Glomerular visceral epithelial cell (primary cell): ENCODE data around the gene KLHL29.
A peak's percentile ranks its signal among the peaks of the same experiment; 100 is the strongest.

ENCODE experiments used
- DNase-seq: peaks from one replicate; pipeline ENCODE4 v3.0.0-alpha.2; 2016; ENCODE audit errors: extremely low spot score

The KLHL29 gene

GRCh38 chr2:23449413-23449812, 64.4 kb downstream of the KLHL29 start:
- DNase-seq = no peak

DNA sequence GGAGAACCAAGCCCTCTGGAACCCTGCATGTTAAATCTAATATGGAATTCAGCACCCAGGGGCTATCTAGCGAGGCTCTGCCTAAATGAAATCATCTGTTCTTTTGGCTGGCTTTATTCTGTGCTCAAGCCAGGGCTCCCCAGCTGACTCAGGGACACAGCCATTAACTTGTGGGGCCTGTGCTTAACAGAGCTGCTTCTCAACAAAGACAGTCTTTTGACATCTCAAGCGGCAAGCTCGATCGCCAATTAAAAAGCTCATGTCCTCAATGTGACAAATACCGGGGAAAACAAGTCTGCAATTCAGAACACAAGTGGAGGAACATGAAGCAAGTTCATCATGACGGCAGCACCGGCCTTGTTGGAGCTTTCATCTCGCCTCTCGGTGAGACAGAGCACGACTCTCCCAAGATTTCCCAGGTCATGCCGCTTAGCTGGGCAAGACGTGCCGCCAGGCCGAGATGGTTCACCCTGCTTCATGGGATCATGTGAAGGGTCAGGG, 64.9 kb downstream of the KLHL29 start:
- no peak for DNase-seq

DNA sequence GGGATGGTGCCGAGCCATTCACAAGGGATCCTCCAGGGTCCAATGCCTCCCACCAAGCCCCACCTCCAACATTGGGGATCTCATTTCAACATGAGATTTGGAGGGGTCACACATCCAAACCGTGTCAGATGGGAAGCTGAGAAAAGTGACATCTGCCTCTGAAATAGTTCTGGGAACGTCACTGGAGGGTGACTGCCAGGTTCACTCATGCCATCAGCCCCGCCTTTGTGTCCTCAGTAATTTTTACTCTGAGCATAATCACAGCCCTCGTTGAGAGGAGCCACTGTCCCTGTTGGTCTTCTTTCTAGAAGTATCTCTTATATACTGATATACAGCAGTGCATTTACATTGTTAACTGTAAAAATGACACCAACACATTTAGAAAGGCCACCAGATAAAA, 67.4 kb downstream of the KLHL29 start:
- DNase-seq = no peak

DNA sequence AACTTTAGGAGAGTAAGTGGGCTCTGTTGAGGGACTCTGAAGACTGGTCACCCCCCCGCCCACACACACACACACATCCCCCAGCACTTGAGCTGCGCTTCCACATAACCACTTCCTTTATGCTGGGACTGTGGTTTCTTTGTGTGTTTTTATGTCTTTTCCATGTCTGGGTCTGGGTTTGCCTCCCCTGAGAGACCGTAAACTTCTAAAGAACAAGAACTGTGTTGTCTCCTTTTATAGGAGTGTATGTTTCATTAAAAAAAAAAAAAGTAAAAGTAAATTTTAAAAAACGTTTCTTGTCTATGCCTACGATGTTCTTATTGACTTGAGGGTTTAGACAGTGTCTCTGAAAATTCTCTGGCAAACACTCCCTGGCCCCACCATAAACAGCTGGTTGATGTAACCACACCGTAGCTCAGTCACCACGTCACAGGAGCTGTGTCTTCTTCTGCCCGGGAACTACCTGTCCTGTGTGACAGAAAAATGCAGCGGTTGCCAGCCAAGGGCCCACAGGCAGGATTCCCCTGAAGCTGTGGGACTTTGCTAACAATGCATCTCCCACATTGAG, 68.0 kb downstream of the KLHL29 start:
- peak; percentile 54 for DNase-seq

DNA sequence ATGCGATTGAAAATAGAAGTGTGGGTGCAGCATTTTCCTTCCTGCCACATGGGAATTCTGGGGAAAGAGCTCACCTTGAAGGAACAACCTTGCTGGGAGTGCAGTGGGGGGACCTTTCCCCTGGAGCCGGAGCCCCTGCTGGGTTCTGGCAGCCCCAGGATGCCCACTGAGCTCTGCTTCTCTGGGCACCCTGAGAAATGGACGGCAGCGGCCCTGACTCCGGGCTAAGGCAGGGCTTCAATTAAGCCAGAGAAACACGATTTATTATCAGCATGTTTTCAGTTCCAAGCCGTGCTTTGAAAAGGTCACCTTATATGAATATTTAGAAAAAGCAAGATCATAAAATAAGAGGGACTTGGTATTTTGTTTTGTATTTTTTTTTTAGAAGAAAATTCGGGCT, 68.5 kb downstream of the KLHL29 start:
- DNase-seq = no peak

GRCh38 chr2:23453836-23454460, 69.0 kb downstream of the KLHL29 start:
- DNase-seq = no peak

- DNase-seq = no peak
Observed at GRCh38 chr2:23454501-23455120, 69.6 kb downstream of the KLHL29 start.

DNA sequence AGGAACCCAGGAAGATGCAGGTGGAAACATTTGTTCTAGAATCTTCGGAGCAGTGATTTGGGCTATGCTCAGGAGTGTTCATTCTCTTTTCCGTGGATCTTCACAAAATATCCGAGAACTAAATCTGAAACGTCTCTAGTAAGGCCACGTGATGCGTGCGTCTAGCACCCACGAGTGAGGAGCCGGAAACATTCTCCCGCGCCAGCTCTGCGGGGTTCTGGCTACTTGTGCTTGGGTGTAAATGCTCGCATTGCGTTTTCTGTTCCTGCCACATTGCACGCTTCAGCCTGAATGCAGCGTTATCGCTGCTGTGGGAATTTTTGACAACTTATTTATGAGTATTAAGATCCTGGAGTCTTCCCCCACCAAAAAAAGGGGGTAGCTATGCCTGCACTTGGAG, 71.4 kb downstream of the KLHL29 start:
- DNase-seq = no peak

DNA sequence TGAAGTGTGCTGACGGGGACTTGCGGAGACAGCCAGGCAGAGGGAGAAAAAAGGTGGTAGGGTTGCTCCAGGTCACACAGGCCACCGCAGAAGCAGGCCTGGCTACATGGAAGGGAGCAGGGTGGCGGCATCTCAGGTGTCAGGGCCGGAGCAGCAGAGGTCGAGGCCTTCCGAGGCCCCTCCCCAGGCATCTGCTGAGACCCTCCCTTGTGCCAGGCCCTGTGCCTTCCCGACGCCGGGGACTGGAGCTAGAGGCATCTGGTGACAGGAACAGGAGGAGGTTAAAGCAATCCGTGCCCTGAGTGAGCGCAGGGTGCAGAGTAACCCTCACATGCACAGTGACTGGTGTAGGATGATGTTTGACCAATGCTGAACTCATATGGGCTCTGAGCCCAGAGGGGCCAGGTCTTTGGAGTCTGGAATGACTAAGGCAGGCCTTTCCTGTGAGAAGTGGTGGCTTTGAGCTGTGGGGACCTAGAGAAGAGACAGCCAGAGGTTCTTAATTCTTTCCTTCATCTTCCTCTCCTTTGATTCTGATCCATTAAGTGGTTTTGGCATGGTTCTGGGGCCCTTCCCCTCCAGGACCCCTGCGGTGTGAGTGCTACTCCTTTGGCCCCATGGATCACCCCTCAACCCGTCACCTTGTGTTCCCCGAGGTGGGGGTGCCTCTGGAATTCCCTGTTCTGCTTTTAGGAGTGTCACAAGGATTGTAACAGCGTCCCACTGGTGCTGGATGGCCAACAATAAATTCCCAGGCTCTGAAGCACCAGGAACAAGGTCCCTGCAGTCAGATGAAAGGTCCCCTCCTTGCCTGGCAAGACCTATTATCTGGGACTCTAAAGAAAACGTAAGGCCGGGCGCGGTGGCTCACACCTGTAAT, 72.1 kb downstream of the KLHL29 start:
- DNase-seq = no peak

DNA sequence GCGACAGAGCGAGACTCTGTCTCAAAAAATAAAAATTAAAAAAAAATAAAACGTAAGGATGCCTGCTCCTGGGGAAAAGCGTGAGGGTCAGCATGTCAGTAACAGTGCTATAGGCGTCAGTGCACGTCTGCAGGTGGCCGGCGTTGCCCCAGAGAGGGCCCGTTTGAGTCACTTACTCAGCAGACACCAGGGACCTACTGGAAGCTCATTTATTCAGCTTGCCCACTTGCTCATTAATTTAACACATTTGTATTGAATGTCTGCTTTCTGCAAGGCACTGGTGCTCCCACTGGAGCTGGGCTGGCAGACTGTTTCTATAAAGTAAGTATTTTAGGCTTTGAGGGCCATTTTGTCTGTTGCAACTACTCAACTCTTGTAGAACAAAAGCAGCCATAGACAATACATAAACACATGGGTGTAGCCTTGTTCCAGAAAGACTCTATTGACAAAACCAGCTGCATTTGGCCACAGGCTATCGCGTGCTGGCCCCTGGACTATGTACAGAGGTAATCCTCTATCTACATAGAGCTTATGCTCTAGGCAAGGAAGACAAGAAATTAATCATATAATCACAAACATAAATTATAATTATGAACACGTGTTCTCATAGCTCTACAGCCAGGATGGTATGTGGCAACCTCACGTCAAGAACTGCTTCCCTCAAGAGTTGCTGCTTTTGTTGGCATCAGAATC, 73.2 kb downstream of the KLHL29 start:
- DNase-seq = no peak

DNA sequence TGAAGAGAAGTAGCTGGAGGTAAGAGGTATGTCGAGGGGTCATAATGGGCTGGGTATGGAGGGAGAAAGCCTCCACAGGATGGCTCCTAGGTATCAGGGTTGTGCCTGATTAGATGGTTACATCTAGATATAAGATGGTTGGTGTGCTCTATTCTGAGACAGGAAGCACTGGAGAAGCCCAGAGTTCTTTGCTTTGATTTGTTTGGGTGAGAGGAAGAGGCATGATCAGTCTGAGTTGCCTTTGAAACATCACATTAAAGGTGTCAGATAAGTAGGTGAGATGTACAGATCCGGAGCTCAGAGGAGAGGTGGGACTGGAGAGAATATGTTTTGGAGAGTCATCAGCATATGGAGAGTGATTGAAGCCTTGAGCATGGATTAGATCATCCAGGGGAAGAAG, 74.1 kb downstream of the KLHL29 start:
- DNase-seq = no peak

DNA sequence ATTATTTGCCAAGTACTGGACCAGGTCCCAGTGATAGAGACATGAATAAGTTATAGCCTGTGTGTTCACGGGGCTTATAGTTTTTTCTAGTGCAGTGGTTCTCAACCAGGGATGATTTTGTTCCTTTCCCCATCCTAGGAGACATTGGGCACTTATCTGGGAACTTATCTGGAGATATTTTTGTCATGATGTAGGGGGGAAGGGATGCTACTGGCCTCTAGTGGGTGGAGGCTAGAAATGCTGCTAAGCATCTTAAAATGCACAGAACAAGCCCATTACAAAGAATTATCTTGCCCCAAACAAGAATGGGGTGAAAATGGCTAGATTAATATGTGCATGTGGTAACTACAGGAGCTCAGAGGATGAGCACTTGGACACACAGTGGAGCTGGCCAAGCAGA, 75.2 kb downstream of the KLHL29 start:
- peak; percentile 35 for DNase-seq

- DNase-seq = no peak
Observed at GRCh38 chr2:23460993-23461392, 76.0 kb downstream of the KLHL29 start.

DNA sequence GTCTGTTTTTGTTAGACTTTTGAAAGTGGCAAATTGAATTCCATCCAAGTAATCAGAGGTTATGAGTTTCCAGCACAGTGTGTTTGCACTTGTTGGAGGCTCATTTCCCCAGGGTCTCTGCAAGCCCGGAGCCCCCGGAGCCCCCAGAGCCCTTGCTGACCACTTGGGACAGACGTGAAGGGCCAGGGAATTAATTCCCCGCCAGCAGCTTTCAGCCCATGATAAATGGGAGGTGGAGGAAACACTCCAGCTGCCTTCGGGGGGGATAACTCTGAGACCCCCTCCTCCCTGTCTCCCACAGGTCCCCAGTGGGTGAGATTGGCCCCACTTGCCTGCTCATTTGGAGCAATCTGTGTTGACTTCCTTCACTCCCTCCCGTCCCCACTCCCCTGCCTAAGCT, 79.2 kb downstream of the KLHL29 start:
- DNase-seq = no peak

DNA sequence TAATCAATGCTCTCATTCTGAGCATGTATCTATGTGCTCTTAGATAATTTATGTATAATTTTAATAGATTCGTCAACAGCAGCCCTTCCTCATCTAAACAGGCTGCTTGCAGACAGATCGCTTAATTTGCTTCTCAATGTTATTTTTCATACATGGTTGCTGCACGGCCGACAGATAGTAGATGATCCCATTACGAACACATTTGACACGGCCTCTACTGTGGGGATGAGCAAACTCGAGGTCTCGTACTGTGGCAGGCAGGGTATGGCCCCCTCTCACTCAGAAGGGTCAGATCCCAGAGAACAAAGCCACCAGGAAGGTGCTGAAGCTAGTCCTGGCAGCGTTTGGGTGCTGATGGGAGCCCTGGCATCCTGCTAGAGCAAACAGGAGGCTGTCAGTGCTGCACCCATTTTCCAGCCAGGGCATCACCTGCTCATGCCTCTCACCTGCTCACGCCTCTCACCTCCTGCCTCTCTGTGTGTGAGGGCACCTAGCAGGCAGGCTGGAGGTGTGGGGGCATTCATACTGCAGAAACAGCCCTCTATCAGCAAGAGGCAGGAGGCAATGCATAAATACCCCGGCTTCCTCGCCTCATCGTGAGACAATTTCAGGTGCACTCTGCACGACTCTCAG, 80.0 kb downstream of the KLHL29 start:
- DNase-seq = no peak

GRCh38 chr2:23465936-23466335, 81.0 kb downstream of the KLHL29 start:
- DNase-seq = no peak

DNA sequence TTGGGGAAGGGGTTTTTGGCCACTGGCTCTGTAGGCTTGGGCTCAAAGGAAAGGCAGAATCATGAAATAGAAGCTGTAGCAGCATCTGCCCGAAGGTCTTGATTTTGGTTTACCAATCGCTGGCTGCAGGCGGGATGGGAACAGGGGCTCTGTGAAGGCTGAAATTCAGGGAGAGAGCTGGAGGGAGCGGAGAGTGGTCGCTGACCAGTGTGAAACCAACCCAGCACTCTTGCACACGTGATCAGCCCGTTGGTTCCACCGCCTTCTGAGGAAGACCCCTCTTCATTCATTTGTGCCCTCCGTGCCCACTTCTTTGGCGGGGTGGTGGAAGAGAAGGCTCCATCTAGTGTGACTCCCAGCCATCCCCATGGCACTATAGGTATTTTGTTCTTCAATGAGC, 82.6 kb downstream of the KLHL29 start:
- no peak for DNase-seq

GRCh38 chr2:23468474-23469141, 83.6 kb downstream of the KLHL29 start:
- DNase-seq = no peak

GRCh38 chr2:23469142-23469540, 84.2 kb downstream of the KLHL29 start:
- DNase-seq = no peak

DNA sequence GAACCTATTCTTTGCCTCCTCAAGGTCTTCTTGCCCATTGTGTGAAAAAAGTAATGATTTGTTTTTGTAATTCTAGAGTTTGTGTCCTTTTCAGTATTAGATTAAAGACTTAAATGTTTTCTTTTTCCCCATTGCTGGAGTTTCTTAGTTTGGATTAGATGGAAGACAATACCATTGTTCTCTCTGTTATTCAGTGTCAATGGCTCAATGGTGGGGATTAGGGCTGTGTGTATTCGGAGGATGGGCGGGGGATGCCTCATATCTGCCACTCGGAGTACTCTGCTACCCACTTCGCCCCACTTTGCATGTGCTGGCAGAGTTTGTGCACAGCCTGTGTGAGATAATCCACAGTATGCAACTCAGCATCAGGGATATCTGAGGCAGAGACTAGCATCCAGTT, 90.1 kb downstream of the KLHL29 start:
- no peak for DNase-seq

DNA sequence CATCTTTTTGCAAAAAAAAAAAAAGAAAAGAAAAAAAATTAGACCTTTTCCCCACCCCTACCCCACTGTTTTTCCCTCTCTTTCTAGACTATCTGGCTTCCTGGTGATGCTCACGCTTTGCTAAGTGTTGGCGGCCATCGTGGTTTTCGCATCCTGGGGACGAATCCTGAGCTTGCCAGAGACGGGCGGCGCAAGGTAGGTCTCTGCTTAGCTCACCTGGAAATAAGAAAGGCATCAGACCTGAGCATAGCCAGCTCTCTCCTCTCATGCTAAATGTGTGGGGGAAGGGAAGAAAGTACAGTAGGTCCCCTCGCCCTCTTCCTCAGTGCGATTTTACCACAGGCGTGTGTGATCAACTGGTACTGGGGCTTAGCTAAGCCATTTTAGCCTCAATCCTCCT, 90.5 kb downstream of the KLHL29 start:
- DNase-seq = no peak
